CD14-positive monocyte (primary cell): ENCODE results near the gene AKAP14. TPM values are rescaled to one million over a fixed set of nuclear protein-coding genes. Genes with fewer than 3 reads are reported as not detected.

Experiments
- DNase-seq, 3 donors: peaks; one replicate each; pipeline ENCODE4 v3.0.0-alpha.2; 2011 to 2022
- H2AFZ ChIP-seq: 2 replicates; pipeline ENCODE4 v1.6.0; 2012; ENCODE audit warnings: mild to moderate bottlenecking, low read depth, low read length, inconsistent platforms; ENCODE audit not compliant: insufficient read depth, poor library complexity, severe bottlenecking
- H3K27ac ChIP-seq, 2 donors: 1 replicate in 1 of 2; 2 replicates in 1 of 2; pipeline ENCODE4 v1.5.1; 2012 to 2013; ENCODE audit warnings: low read length in 2 of 2, control low read depth in 1 of 2, inconsistent platforms in 1 of 2, low read depth in 1 of 2, mild to moderate bottlenecking in 1 of 2
- H3K27me3 ChIP-seq, 2 donors: one replicate each; pipeline versions ENCODE4 v1.6.0 to v1.6.1; 2011 to 2013; ENCODE audit warnings: low read length in 2 of 2; ENCODE audit not compliant: control insufficient read depth in 2 of 2, insufficient read depth in 2 of 2
- H3K36me3 ChIP-seq, 2 donors: replicated peaks in 1 of 2; 1 replicate in 1 of 2; 2 replicates in 1 of 2; pipeline versions ENCODE4 v1.5.1 to v1.6.1; 2012 to 2013; ENCODE audit warnings: low read length in 2 of 2, control low read depth in 1 of 2, inconsistent platforms in 1 of 2, mild to moderate bottlenecking in 1 of 2; ENCODE audit not compliant: insufficient read depth in 2 of 2, control insufficient read depth in 1 of 2
- H3K4me1 ChIP-seq, 2 donors: 1 replicate in 1 of 2; 2 replicates in 1 of 2; pipeline versions ENCODE4 v1.5.1 to v1.6.1; 2012 to 2013; ENCODE audit warnings: low read length in 2 of 2, control low read depth in 1 of 2, inconsistent platforms in 1 of 2, mild to moderate bottlenecking in 1 of 2, moderate library complexity in 1 of 2; ENCODE audit not compliant: insufficient read depth in 2 of 2, control insufficient read depth in 1 of 2
- H3K4me2 ChIP-seq: replicated peaks from 2 replicates; pipeline ENCODE3; 2012; ENCODE audit warnings: low read length, moderate library complexity, mild to moderate bottlenecking; ENCODE audit not compliant: poor library complexity, severe bottlenecking; ENCODE audit errors: extremely low read depth
- H3K4me3 ChIP-seq, 3 experiments: fragments of 200-600 bp in 1 of 3; sonication (generic) in 1 of 3; replicated peaks in 1 of 3; 1 replicate in 2 of 3; 2 replicates in 1 of 3; pipeline ENCODE4 v1.5.1; 2011 to 2013; ENCODE audit warnings: low read length in 3 of 3, mild to moderate bottlenecking in 3 of 3, control low read depth in 2 of 3, low read depth in 2 of 3, inconsistent platforms in 1 of 3, moderate library complexity in 1 of 3
- H3K79me2 ChIP-seq: 2 replicates; pipeline ENCODE4 v1.6.0; 2012; ENCODE audit warnings: mild to moderate bottlenecking, control low read depth, inconsistent platforms, low read length, moderate library complexity; ENCODE audit not compliant: insufficient read depth
- H3K9ac ChIP-seq: 2 replicates; pipeline ENCODE4 v1.6.0; 2017; ENCODE audit warnings: low read length, mild to moderate bottlenecking; ENCODE audit not compliant: insufficient read depth, poor library complexity, severe bottlenecking
- H3K9me3 ChIP-seq, 2 donors: replicated peaks in 1 of 2; 1 replicate in 1 of 2; 2 replicates in 1 of 2; pipeline versions ENCODE4 v1.5.1 to v1.6.1; 2012 to 2013; ENCODE audit warnings: low read length in 2 of 2, control low read depth in 1 of 2; ENCODE audit not compliant: control insufficient read depth in 1 of 2, insufficient read depth in 1 of 2
- H4K20me1 ChIP-seq: 2 replicates; pipeline ENCODE4 v1.6.0; 2012; ENCODE audit warnings: mild to moderate bottlenecking, low read length, control low read depth, moderate library complexity; ENCODE audit not compliant: insufficient read depth
- H3K27ac Mint-ChIP-seq, 7 donors: one replicate each; pipeline ENCODE4 v1.8.0; 2020; ENCODE audit warnings: mild to moderate bottlenecking in 7 of 7, mixed read lengths in 7 of 7, moderate library complexity in 6 of 7, inconsistent platforms in 2 of 7
- H3K27me3 Mint-ChIP-seq, 3 donors: one replicate each; pipeline ENCODE4 v1.8.0; 2021 to 2022; ENCODE audit warnings: low read depth in 3 of 3, mild to moderate bottlenecking in 3 of 3, mixed read lengths in 3 of 3, moderate library complexity in 3 of 3, inconsistent platforms in 1 of 3
- H3K36me3 Mint-ChIP-seq, 2 donors: one replicate each; pipeline ENCODE4 v1.8.0; 2020; ENCODE audit warnings: mixed read lengths in 2 of 2, inconsistent platforms in 1 of 2, mild to moderate bottlenecking in 1 of 2
- H3K4me1 Mint-ChIP-seq: one replicate; pipeline ENCODE4 v1.8.0; 2020; ENCODE audit warnings: mild to moderate bottlenecking, mixed read lengths
- H3K4me3 Mint-ChIP-seq, 2 donors: one replicate each; pipeline ENCODE4 v1.8.0; 2020; ENCODE audit warnings: mild to moderate bottlenecking in 2 of 2, mixed read lengths in 2 of 2, moderate library complexity in 1 of 2
- H3K9me3 Mint-ChIP-seq, 7 donors: one replicate each; pipeline ENCODE4 v1.8.0; 2020 to 2022; ENCODE audit warnings: mixed read lengths in 7 of 7, mild to moderate bottlenecking in 6 of 7, moderate library complexity in 6 of 7, inconsistent platforms in 2 of 7
- CTCF ChIP-seq: fragments of 200-600 bp; IDR thresholded peaks from one replicate; pipeline ENCODE4 v1.8.0; 2022; ENCODE audit warnings: antibody characterized with exemption, mild to moderate bottlenecking
- WGBS: methylation state at CpG from one replicate; pipeline ENCODE4 v1.1.5; 2013; ENCODE audit warnings: missing lambda C conversion rate; ENCODE audit not compliant: insufficient coverage; 5-methylcytosine and 5-hydroxymethylcytosine counted together
- intact Hi-C, 2 donors: fragments of 100-400 bp; cut with micrococcal nuclease; formaldehyde crosslinking; loops; one replicate each; pipeline versions ENCODE4 v1.15.0 to v1.15.1; 2023
- polyA plus RNA-seq, 3 donors: library from polyadenylated mRNA; depleted of rRNA in 1 of 3; unstranded in 2 of 3; stranded (reverse) in 1 of 3; fragments of 300-500 nt in 2 of 3; fragments of >200 nt in 1 of 3; fragmentation: Illumina TruSeq in 2 of 3; gene quantifications; 1 replicate in 2 of 3; 2 replicates in 1 of 3; pipeline ENCODE4 v1.2.3, GENCODE V29; 2012 to 2021

AKAP14 gene
- polyA plus RNA-seq, 3 donors = not detected

- no peaks in the 10 kb centered on the region for H3K27me3 ChIP-seq
- H3K27ac ChIP-seq = no peak overlapping the region
- H2AFZ ChIP-seq = peak overlapping the region; percentile 15
- H3K36me3 ChIP-seq = no peaks in the 10 kb centered on the region
- peak; percentile 29 to 52 (median 47) for DNase-seq
- no peak overlapping the region for H3K9ac ChIP-seq
- no peaks in the 10 kb centered on the region for H3K9me3 ChIP-seq
- H4K20me1 ChIP-seq = no peaks in the 10 kb centered on the region
- H3K27ac Mint-ChIP-seq = no peak overlapping the region
- peaks cover 0 to 9% of the 10 kb centered on the region in 2 donors for H3K4me1 ChIP-seq
- H3K4me3 ChIP-seq = peak overlapping the region; percentile 12 to 35 (median 24)
- peaks cover 0 to 9% (median 0%) of the 10 kb centered on the region in 7 donors for H3K9me3 Mint-ChIP-seq
- H3K36me3 Mint-ChIP-seq = no peaks in the 10 kb centered on the region
- 20% methylated on average over 1 of the region's 11 CpGs for WGBS
- peak overlapping the region; percentile 36 for H3K4me2 ChIP-seq
- H3K4me3 Mint-ChIP-seq = no peak overlapping the region
- peaks cover 8% of the 10 kb centered on the region for H3K4me1 Mint-ChIP-seq
- intact Hi-C loops = no loop called here
- no peak for TF ChIP-seq CTCF
- H3K79me2 ChIP-seq = no peaks in the 10 kb centered on the region
- peaks cover 0 to 22% (median 19%) of the 10 kb centered on the region in 3 donors for H3K27me3 Mint-ChIP-seq
These were observed 9.9 kb upstream of the AKAP14 start for GRCh38 chrX:119885554-119886428.

- no peaks in the 10 kb centered on the region for H3K36me3 Mint-ChIP-seq
These were observed 7.8 kb upstream of the AKAP14 start for GRCh38 chrX:119887721-119888425.

More at GRCh38 chrX:119887721-119888425, 7.8 kb upstream of the AKAP14 start:
- WGBS = 15% methylated on average over 10 of the region's 40 CpGs
- intact Hi-C loops = no loop called here
- H3K4me1 ChIP-seq = peaks cover 0 to 9% of the 10 kb centered on the region in 2 donors
- DNase-seq = peak; percentile 50 to 67 (median 56)
- H4K20me1 ChIP-seq = no peaks in the 10 kb centered on the region
- H3K27ac ChIP-seq = no peak overlapping the region
- H2AFZ ChIP-seq = peak overlapping the region; percentile 80
- peak overlapping the region; percentile 59 to 82 for H3K4me3 Mint-ChIP-seq
- H3K27me3 Mint-ChIP-seq = peaks cover 0 to 24% (median 23%) of the 10 kb centered on the region in 3 donors
- peaks cover 7% of the 10 kb centered on the region for H3K4me1 Mint-ChIP-seq
- H3K4me2 ChIP-seq = peak overlapping the region; percentile 73
- peak; percentile 62 for TF ChIP-seq CTCF
- H3K27me3 ChIP-seq = no peaks in the 10 kb centered on the region
- H3K36me3 ChIP-seq = no peaks in the 10 kb centered on the region
- peaks cover 0 to 9% (median 0%) of the 10 kb centered on the region in 7 donors for H3K9me3 Mint-ChIP-seq
- H3K9me3 ChIP-seq = no peaks in the 10 kb centered on the region
- no peaks in the 10 kb centered on the region for H3K79me2 ChIP-seq
- H3K4me3 ChIP-seq = peak overlapping the region; percentile 28 to 67 (median 37)
- H3K27ac Mint-ChIP-seq = peak overlapping the region in 1 of 7 donors; percentile 41
- peak overlapping the region; percentile 32 for H3K9ac ChIP-seq
